ENCODE measurements around the gene UGT2B17. TPM values are rescaled to one million over a fixed set of nuclear protein-coding genes. Genes with fewer than 3 reads are reported as not detected.
A peak's percentile ranks its signal among the peaks of the same experiment; 100 is the strongest.
"Not testable (repeated sequence)": the region's sequence is repeated elsewhere in the genome, so short reads cannot be mapped to it uniquely, and the experiment has no call there.

The UGT2B17 gene
- 0.70 TPM in 1 of 2 replicates, not detected in the other for total RNA-seq

- no peak for DNase-seq (ENCODE audit: low read depth)
These were observed at the start of gene UGT2B17 for GRCh38 chr4:68576272-68577125. UGT2B17 (minus strand) TSS chr4:68576322; CDS start chr4:68568484, 7,838 bp downstream.

- DNase-seq (ENCODE audit: low read depth), result not testable (repeated sequence)
These were observed 46.6 kb upstream of the UGT2B17 start for GRCh38 chr4:68622731-68623130.

GRCh38 chr4:68617003-68617698 is 41.0 kb upstream of the UGT2B17 start:
- no peak for DNase-seq (ENCODE audit: low read depth)

- no peak for DNase-seq (ENCODE audit: low read depth)
These were observed 39.7 kb upstream of the UGT2B17 start for GRCh38 chr4:68615699-68616422.

- no peak for DNase-seq (ENCODE audit: low read depth)
These were observed 37.6 kb upstream of the UGT2B17 start for GRCh38 chr4:68613752-68614151.

GRCh38 chr4:68606240-68606639 is 30.1 kb upstream of the UGT2B17 start:
- no peak for DNase-seq (ENCODE audit: low read depth)

GRCh38 chr4:68599150-68599549 is 23.0 kb upstream of the UGT2B17 start:
- peak; percentile 42 for DNase-seq (ENCODE audit: low read depth)

GRCh38 chr4:68597482-68597881 is 21.4 kb upstream of the UGT2B17 start:
- DNase-seq (ENCODE audit: low read depth), result no peak

GRCh38 chr4:68594678-68595077 is 18.6 kb upstream of the UGT2B17 start:
- DNase-seq (ENCODE audit: low read depth), result no peak

- no peak for DNase-seq (ENCODE audit: low read depth)
These were observed 17.0 kb upstream of the UGT2B17 start for GRCh38 chr4:68593112-68593511.

- DNase-seq (ENCODE audit: low read depth), result no peak
These were observed 16.6 kb upstream of the UGT2B17 start for GRCh38 chr4:68592673-68593072.

- DNase-seq (ENCODE audit: low read depth), result peak; percentile 82
These were observed 15.1 kb upstream of the UGT2B17 start for GRCh38 chr4:68591204-68591603.

GRCh38 chr4:68589790-68590189 is 13.7 kb upstream of the UGT2B17 start:
- DNase-seq (ENCODE audit: low read depth), result peak; percentile 49

- DNase-seq (ENCODE audit: low read depth), result no peak
These were observed 6.2 kb upstream of the UGT2B17 start for GRCh38 chr4:68582339-68582717.

GRCh38 chr4:68581383-68582338 is 5.5 kb upstream of the UGT2B17 start:
- DNase-seq (ENCODE audit: low read depth), result no peak

- no peak for DNase-seq (ENCODE audit: low read depth)
These were observed 1.5 kb upstream of the UGT2B17 start for GRCh38 chr4:68577590-68577989.

GRCh38 chr4:68575636-68576035 is 486 bp downstream of the UGT2B17 start:
- DNase-seq (ENCODE audit: low read depth), result not testable (repeated sequence)

- no peak for DNase-seq (ENCODE audit: low read depth)
These were observed 1.0 kb downstream of the UGT2B17 start for GRCh38 chr4:68575081-68575480.

GRCh38 chr4:68572653-68573170 is 3.4 kb downstream of the UGT2B17 start:
- DNase-seq (ENCODE audit: low read depth), result no peak

- peak; percentile 73 for DNase-seq (ENCODE audit: low read depth)
These were observed 6.0 kb downstream of the UGT2B17 start for GRCh38 chr4:68570122-68570507.

All from renal cortical epithelial cell (primary cell).